ENCODE measurements around the gene PRDM13. TPM values are rescaled to one million over a fixed set of nuclear protein-coding genes. Genes with fewer than 3 reads are reported as not detected.
A peak's percentile ranks its signal among the peaks of the same experiment; 100 is the strongest.
"Not testable (repeated sequence)": the region's sequence is repeated elsewhere in the genome, so short reads cannot be mapped to it uniquely, and the experiment has no call there.

Gene PRDM13
- total RNA-seq, 1 donor from 2014 or later, result not detected

GRCh38 chr6:99614430-99615186 is 8.0 kb downstream of the PRDM13 start:
- Mint-ChIP-seq H3K4me1 (peaks cover 17% of the 10 kb centered on the region), H3K27ac (no peak overlapping the region), H3K9me3 (no peaks in the 10 kb centered on the region), H3K27me3 (peaks cover 67% of the 10 kb centered on the region), H3K4me3 (peak overlapping the region; percentile 75), H3K36me3 (ENCODE audit: low read depth) (no peaks in the 10 kb centered on the region)
- no peak for DNase-seq
- ChIA-PET POLR2A (interaction anchor here (1.5 kb wide), 1 partner anchor 26 kb away, joined by 4 read pairs; no protein-coding TSS in a partner anchor), CTCF (interaction anchor here (0.9 to 1.2 kb wide), 2 partner anchors 9 to 147 kb away, joined by 3 read pairs; no protein-coding TSS in a partner anchor)
- intact Hi-C loops (cut with micrococcal nuclease), result loop anchor here (1.0 to 5.0 kb wide), 2 partner anchors 11 to 853 kb away; no protein-coding TSS in a partner anchor
- TF ChIP-seq, protein P1, sequence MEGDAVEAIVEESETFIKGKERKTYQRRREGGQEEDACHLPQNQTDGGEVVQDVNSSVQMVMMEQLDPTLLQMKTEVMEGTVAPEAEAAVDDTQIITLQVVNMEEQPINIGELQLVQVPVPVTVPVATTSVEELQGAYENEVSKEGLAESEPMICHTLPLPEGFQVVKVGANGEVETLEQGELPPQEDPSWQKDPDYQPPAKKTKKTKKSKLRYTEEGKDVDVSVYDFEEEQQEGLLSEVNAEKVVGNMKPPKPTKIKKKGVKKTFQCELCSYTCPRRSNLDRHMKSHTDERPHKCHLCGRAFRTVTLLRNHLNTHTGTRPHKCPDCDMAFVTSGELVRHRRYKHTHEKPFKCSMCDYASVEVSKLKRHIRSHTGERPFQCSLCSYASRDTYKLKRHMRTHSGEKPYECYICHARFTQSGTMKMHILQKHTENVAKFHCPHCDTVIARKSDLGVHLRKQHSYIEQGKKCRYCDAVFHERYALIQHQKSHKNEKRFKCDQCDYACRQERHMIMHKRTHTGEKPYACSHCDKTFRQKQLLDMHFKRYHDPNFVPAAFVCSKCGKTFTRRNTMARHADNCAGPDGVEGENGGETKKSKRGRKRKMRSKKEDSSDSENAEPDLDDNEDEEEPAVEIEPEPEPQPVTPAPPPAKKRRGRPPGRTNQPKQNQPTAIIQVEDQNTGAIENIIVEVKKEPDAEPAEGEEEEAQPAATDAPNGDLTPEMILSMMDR (IDR thresholded peaks at IDR 0.05), result no peak
- no peak for ATAC-seq (ENCODE audit: low read depth)

DNA sequence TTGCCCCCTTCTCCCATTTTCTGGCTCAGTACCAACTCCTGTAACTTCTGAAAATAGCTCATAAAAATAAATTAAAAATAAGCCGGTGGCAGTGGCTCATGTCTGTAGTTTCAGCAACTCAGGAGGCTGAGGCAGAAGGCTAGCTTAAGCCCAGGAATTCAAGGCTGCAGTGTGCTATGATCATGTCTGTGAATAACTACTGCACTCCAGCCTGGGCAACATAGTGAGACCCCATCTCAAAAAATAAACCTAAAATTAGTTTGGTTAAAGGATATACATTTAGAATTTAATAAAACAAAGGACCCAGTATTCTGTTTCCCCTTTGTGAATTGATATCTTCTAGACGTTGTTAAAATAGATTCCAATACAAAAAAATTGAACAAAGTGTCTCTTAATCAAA is 10.5 kb downstream of the PRDM13 start:
- Mint-ChIP-seq H3K36me3 (ENCODE audit: low read depth) (no peaks in the 10 kb centered on the region), H3K4me3 (no peak overlapping the region), H3K9me3 (no peaks in the 10 kb centered on the region), H3K27me3 (peaks cover 65% of the 10 kb centered on the region), H3K4me1 (peaks cover 17% of the 10 kb centered on the region), H3K27ac (no peak overlapping the region)
- ATAC-seq (ENCODE audit: low read depth) (no peak), DNase-seq (no peak)
- intact Hi-C loops (cut with micrococcal nuclease), result no loop called here
- TF ChIP-seq, protein P1 (IDR thresholded peaks at IDR 0.05), result no peak
- POLR2A ChIA-PET, result no interaction called here
- CTCF ChIA-PET, result no interaction called here

GRCh38 chr6:99618649-99619408 is 12.2 kb downstream of the PRDM13 start:
- POLR2A ChIA-PET, result no interaction called here
- intact Hi-C loops (cut with micrococcal nuclease), result no loop called here
- no peaks in the 10 kb centered on the region for H3K9me3 Mint-ChIP-seq
- H3K27ac Mint-ChIP-seq, result no peak overlapping the region
- no peaks in the 10 kb centered on the region for H3K36me3 Mint-ChIP-seq (ENCODE audit: low read depth)
- ATAC-seq (ENCODE audit: low read depth), result no peak
- no peak overlapping the region for H3K4me3 Mint-ChIP-seq
- DNase-seq, result no peak
- CTCF ChIA-PET, result interaction anchor here (1.2 kb wide), 1 partner anchor 30 kb away, joined by 3 read pairs; no protein-coding TSS in a partner anchor
- TF ChIP-seq, protein P1 (IDR thresholded peaks at IDR 0.05), result no peak
- peaks cover 70% of the 10 kb centered on the region for H3K27me3 Mint-ChIP-seq
- peaks cover 11% of the 10 kb centered on the region for H3K4me1 Mint-ChIP-seq

DNA sequence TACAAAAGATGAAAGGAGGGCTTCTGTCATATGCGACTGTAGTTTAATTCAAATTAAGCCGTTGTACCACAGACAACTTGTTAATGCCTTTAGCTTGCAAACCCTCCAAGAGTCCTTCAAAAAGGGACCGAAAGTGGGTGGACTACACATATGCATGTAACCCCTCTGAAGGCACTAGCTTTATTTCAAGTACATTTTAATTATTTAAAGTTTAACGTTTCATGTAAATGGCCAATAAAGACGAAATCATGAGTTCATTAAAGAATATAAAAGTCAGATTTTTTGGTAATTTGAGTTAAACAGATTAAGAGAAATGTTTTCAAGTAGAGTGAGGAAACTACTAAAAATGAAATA is 12.8 kb downstream of the PRDM13 start:
- no peak for ATAC-seq (ENCODE audit: low read depth)
- ChIA-PET CTCF (no interaction called here), POLR2A (no interaction called here)
- peaks cover 8% of the 10 kb centered on the region for H3K4me1 Mint-ChIP-seq
- TF ChIP-seq, protein P1 (IDR thresholded peaks at IDR 0.05), result no peak
- intact Hi-C loops (cut with micrococcal nuclease), result no loop called here
- H3K9me3 Mint-ChIP-seq, result no peaks in the 10 kb centered on the region
- no peaks in the 10 kb centered on the region for H3K36me3 Mint-ChIP-seq (ENCODE audit: low read depth)
- no peak overlapping the region for H3K4me3 Mint-ChIP-seq
- peaks cover 75% of the 10 kb centered on the region for H3K27me3 Mint-ChIP-seq
- DNase-seq, result no peak
- no peak overlapping the region for H3K27ac Mint-ChIP-seq

- H3K4me3 Mint-ChIP-seq; DNase-seq; POLR2A ChIA-PET; intact Hi-C loops (cut with micrococcal nuclease); H3K9me3 Mint-ChIP-seq; H3K27ac Mint-ChIP-seq; ATAC-seq (ENCODE audit: low read depth); H3K4me1 Mint-ChIP-seq; CTCF ChIA-PET; H3K36me3 Mint-ChIP-seq (ENCODE audit: low read depth): not testable (repeated sequence)
- H3K27me3 Mint-ChIP-seq, result peaks cover 64% of the 10 kb centered on the region
These were observed 15.4 kb downstream of the PRDM13 start for GRCh38 chr6:99622044-99622443.
